Right renal pelvis (tissue), 4 donors: Measurements from ENCODE around the gene MAPT. TPM values are rescaled to one million over a fixed set of nuclear protein-coding genes. Genes with fewer than 3 reads are reported as not detected.

Source experiments
- DNase-seq, 4 donors: peaks; one replicate each; pipeline ENCODE4 v3.0.0-alpha.2; 2013; ENCODE audit warnings: low read depth in 4 of 4, low spot score in 3 of 4, missing footprints in 1 of 4
- polyA plus RNA-seq, 4 donors: library from polyadenylated mRNA; unstranded; fragments of 120-200 nt; gene quantifications; one replicate each; pipeline ENCODE4 v1.2.1, GENCODE V29; 2013; ENCODE audit not compliant: insufficient read length in 4 of 4

Gene MAPT
- polyA plus RNA-seq, 4 donors = 8.8 to 12.7 (median 10.3) TPM

GRCh38 chr17:46025060-46025459, 130.7 kb downstream of the MAPT start:
- no peak for DNase-seq

DNA sequence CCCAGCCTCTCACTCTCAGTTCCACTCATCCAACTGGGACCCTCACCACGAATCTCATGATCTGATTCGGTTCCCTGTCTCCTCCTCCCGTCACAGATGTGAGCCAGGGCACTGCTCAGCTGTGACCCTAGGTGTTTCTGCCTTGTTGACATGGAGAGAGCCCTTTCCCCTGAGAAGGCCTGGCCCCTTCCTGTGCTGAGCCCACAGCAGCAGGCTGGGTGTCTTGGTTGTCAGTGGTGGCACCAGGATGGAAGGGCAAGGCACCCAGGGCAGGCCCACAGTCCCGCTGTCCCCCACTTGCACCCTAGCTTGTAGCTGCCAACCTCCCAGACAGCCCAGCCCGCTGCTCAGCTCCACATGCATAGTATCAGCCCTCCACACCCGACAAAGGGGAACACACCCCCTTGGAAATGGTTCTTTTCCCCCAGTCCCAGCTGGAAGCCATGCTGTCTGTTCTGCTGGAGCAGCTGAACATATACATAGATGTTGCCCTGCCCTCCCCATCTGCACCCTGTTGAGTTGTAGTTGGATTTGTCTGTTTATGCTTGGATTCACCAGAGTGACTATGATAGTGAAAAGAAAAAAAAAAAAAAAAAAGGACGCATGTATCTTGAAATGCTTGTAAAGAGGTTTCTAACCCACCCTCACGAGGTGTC, 131.3 kb downstream of the MAPT start:
- no peak for DNase-seq

GRCh38 chr17:46026166-46027047, 132.1 kb downstream of the MAPT start:
- no peak for DNase-seq

GRCh38 chr17:46027048-46027975, 133.0 kb downstream of the MAPT start:
- DNase-seq = no peak

- DNase-seq = no peak
Observed at GRCh38 chr17:46027976-46028325, 133.6 kb downstream of the MAPT start.

DNA sequence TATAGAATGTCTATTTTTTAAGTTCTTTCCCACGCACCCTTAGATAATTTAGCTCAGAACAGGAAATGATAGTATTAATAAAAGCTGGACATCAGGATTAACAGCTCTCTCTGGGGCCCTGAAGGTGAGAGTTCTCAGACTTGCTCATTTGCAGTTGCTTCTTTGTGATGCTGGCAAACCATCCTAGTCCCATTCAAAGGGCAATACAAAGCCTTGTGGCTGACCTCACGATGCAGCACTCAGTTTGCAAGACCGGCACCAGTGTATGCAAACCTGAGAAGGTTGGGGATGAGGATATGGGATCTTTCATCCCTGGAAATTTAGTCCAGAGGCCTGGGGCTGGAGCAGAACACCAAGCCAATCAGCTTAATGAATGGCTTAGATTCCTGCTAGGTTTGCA, 134.0 kb downstream of the MAPT start:
- no peak for DNase-seq

- DNase-seq = no peak
Observed at GRCh38 chr17:46028981-46029565, 134.7 kb downstream of the MAPT start.

DNA sequence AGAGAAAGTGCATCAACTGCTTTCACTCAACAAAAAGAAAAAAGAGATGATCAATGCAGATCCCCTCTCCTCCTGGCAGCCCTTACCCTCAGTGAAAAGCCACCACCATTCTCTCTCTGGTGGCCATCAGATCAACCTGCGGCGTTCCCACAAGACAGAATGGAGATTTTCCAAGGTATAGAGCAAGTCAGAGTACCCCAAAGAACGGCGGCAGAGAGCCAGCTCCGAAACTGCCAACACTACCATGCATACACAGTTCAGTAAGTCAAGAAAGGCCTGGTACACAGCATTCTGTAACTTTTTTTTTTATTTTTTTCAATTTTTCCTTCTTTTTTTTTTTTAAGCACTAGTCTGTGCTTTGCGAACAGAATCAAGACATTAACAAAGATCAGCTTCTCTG, 135.3 kb downstream of the MAPT start:
- no peak for DNase-seq

DNA sequence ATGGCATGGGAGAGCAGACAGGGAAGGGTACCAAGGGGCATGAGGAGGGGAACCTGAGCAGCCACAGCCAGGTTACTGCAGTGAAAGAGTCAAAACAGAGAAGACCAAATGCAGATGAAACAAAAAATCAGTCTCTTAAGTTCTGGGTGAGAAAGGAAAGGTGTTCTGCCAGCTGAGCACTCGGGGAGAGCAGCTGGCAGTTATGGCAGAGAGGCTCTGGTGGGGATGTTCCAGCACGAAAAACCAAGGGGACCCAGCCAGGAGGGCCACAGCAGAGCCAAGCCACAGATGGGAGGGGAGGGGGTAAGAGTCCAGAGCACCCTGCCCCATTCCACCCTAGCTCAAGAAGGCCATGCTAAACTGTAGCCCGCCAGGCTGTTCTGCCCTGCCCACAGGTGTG, 136.4 kb downstream of the MAPT start:
- DNase-seq = no peak

- no peak for DNase-seq
Observed at GRCh38 chr17:46031440-46031839, 137.1 kb downstream of the MAPT start.

GRCh38 chr17:46031920-46032319, 137.6 kb downstream of the MAPT start:
- no peak for DNase-seq

DNA sequence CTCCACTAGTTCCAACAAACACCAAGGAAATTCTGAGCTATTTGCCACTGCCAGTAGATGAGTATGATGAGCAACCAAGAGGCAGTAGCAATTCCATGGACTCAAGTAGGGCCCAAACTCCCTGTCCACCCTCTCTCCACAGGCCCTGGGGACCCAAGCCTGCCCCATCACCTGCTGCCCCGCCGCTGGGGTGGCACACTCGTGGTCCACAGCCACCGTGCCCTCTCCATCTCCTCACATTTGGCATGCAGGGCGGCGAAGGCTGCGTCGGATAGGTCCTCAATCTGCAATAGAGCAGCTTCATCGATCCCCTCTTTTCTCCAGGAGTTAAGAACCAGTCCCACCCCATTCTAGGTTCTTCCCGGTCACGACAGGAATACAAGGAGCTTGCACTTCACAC, 138.6 kb downstream of the MAPT start:
- DNase-seq = no peak

- no peak for DNase-seq
Observed at GRCh38 chr17:46033392-46033791, 139.0 kb downstream of the MAPT start.

DNA sequence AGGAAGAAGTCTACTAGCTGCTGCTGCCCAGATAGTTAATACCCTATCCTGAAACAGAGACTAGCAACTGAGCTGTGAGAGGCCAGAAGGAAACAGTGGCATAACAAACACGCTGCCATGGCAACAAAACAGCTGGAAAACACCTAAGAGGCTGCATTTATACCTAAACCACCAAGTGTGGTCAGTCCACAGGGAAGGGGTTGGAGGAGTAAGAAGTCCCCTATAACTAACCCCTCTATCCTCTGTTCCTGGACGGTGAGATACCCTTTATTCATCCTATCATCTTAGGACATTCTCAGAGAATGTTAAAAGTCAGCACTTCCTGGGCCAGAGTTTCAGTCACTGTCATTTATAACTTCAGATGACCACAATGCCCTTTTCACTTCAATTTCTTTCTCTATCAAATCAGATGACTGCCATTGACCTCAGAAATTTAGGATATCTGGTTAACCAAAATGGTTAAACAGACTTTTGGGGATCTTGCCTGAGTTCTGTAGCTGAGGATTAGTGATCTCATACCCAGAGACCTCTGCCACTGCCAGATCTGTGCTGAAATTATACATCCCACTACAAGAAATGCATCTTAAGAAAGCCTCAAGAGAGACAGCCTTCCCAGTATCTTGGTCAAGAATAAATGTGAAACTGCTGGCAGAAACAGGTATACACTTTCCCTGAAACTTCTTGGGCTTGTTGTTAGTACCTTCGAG, 140.9 kb downstream of the MAPT start:
- DNase-seq = no peak

DNA sequence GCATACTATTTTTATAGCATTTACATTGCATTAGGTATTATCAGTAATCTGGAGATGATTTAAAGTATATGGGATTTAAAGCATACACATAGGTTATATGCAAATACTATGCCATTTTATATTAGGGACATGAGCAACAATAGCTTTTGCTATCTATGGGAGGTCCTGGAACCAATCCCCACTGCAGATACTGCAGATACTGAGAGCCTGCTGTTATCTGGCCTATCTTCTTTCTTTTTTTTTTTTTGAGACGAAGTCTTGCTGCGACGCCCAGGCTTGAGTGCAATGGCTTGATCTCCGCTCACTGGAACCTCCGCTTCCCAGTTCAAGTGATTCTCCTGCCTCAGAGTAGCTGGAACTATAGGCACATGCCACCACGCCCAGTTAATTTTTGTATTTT, 142.1 kb downstream of the MAPT start:
- no peak for DNase-seq

DNA sequence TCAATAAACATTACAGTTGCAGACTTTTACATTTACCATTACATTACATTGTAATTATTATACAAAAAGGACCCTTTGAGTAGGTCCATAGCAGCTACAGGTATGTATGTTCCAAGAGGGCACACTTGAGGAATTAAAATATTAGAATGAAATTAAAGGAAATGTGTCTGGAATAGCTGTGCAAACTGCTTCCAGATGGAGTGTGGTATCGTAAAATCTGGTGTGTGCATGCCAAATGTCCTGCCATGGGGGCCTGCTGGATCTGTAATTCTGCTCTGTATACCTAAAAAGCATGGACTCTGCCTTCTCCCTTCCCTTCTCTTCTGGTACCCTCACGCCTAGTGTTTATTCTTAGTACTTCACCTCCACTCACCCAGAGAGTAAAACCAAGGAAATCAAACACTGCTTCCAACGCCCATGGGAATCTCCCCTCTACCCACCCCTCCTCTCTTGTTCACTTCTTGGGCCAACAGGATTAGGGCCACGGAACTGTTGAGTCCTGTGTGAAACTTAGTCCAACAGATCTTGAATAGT, 143.4 kb downstream of the MAPT start:
- DNase-seq = no peak

DNA sequence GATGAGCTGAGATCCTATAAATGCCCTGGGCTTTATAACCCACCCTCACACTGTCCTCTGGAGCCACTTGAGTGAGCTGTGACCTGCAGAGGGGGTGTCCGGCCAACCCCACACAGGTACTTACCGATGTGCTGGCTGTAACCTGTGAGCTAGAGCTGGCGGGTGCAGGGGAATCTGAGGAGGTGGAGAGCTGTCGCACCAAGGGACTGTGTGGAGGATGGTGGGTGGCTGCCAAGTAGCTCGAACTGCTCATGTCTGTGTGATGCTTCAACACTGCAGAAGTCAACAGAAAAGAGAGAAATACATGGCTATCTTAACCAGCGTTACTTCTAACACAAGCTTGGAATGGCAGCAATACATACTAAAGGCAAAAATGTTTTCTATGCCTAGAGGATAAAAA, 144.1 kb downstream of the MAPT start:
- DNase-seq = no peak

DNA sequence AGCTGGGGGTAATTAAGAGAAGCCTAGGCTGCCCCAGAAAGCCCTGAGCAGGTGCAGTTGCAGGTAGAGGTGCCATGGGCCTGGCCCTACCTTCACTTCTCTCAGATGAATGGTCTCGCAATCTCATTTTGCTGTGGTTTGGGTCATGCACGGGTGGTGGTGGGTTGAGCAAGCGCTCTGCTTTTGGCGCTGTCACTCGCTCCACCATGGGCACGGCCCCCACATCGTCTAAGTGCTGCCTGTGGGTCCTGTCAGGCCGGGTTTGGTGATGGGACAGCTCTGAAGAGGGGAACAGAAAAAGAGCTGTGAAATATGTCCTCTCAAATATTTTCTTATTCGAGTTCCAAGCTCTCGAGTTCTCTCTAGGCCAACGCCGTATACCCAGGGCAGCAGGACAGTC, 144.6 kb downstream of the MAPT start:
- no peak for DNase-seq

DNA sequence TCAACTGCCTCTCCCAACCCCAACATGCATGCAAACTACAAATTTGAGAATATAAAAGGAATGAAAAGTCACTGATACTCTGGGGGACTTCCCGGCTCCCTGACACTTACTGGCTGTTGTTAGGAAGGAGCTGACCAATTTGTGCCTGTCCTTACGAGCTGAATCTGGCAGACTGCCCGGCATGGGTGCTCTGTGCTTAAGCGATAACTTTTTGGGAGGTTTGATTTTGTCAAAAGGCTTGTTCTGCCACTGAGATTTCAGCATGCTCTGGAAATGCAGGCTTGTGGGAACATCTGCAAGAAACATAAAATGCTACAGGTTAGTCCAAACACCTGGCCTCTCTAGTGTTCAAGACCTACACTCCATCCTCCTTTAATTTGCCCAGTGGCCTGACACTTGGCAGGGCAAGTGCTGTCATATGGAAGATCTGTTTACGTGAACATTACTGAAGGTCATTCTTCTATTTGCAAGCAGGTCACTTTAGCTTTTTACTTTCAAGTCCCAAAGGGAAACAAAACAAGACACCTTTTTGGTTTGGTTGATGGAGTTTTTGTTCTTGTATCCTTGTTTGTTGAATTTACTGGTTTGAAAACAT, 145.3 kb downstream of the MAPT start:
- no peak for DNase-seq

DNA sequence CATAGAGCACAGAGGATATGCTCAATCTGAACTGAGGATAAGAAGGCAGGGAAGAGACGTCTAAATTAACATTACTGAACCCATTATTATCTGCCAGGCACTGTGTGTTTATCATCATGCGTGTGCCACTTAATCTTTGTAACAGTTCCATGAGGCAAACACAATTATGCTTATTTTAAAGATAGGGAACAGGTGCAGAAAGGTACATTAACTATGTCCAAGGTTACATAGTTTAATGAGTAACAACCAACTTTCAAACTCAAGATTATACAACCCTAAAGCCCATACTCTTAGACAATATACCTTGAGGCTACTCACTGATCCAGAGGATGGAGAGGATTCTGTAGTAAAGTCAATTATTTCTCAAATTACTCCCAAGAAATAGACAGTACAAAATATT, 147.9 kb downstream of the MAPT start:
- no peak for DNase-seq
